SKM-1 treated with dmso at 0.1 percent for 144 hours (cell line): ENCODE results near the gene SSBP2.
A peak's percentile ranks its signal among the peaks of the same experiment; 100 is the strongest.

Experiments used
- DNase-seq: peaks from one replicate; lab custom pipeline; 2025; ENCODE audit not compliant: unreplicated experiment; lab: John Stamatoyannopoulos, UW

The SSBP2 gene

DNA sequence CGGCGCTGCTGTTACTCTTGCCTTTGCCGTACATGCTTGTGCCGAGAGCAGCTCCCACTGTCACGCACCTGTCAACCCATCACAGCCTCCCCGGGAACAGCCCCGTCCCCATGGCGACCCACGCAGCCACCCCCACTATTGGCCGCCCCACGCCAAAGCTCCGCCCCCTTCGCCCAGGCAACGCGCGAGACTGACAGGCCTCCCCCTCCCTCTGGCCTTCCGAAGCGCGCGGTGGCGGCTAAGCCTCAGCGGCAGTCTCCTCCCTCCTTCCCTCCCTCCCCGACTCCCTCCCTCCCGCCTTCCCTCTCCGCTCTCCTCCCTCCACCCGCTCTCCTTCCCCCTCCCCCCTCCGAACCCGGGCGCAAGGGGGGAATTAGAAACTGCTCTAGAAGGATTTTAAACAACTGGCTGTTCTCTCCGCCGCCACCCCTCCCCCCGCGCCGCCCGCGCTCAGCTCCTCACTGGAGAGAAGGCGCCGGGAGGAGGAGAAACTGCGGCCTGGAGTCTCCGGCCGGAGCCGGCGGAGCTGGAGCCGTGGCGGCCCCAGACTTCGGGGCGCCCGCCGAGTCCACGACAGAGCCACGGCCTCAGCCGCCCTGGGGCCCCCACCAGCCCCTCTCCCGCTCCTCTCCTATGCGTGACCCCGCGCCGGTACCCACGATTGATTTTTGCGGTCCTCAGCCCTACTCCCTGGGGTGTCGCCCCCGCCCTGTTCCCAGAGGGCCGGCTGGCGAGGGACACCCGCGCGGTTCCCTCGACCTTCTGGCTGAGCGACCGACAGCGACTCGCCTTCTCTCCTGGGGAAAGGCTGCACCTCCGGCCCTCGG, at the start of gene SSBP2:
Gene SSBP2 (minus strand): TSS at position 89 of the 827 bp plus-strand sequence. CDS start 55 bp downstream, at position 34.
- peak; percentile 96 for DNase-seq

DNA sequence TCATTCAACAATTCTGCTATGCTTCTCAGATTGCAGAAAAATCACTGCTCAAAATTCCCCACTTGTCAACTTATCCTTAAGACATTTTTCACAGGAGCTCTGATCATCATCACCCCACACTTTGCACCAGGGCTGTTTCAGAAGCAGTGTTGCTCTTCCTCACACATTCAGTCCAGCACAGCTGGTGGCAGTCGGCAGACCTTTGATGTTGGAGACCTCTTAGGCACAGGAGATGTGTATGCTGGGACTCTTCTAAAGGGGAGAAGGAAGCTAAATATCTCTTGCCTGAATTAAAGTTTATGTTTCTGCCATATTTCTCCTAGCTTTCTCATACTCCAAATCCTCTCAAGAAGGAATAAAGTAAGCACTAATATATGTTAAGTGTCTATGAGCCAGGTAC, 44.8 kb upstream of the SSBP2 start:
- no peak for DNase-seq

DNA sequence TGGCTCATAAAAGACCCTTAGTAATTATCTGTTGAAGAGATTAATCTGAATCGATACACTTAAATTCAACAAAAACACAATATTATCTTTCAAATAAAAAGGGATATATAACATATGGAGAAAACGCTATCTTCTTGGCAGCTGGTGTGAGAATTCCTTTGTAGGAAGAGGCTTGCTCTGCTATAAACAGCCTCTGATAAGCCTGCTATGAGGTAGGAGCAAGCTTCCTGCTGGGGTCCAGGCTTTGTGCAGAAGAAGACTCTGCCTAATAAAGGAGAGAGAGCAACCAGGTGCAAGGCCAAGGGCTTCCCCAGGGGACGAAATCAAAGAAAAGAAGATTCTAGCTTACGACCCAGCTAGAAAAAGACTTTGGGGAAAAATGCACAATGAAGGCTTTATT, 43.3 kb upstream of the SSBP2 start:
- no peak for DNase-seq

DNA sequence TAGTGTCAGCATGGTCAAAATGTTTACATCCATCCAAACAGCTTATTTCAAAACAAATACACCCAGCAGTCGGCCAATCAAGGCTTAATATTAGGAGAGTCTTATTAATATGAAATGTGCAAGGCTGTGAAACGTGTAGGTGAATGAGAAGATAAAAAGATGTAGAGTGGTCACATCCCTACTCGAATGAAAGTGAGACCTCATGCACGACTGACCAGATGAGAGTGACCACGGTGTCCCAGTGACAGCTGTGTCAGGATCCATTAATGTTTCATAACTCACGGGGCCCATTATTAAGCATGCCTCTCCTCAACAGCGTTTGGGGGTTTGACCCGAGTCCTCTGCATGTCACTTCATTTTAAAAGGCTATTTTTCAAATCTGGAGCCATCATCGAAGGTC, 39.4 kb upstream of the SSBP2 start:
- DNase-seq = no peak

GRCh38 chr5:81789033-81789432, 38.1 kb upstream of the SSBP2 start:
- DNase-seq = no peak

GRCh38 chr5:81788329-81788728, 37.4 kb upstream of the SSBP2 start:
- DNase-seq = no peak

DNA sequence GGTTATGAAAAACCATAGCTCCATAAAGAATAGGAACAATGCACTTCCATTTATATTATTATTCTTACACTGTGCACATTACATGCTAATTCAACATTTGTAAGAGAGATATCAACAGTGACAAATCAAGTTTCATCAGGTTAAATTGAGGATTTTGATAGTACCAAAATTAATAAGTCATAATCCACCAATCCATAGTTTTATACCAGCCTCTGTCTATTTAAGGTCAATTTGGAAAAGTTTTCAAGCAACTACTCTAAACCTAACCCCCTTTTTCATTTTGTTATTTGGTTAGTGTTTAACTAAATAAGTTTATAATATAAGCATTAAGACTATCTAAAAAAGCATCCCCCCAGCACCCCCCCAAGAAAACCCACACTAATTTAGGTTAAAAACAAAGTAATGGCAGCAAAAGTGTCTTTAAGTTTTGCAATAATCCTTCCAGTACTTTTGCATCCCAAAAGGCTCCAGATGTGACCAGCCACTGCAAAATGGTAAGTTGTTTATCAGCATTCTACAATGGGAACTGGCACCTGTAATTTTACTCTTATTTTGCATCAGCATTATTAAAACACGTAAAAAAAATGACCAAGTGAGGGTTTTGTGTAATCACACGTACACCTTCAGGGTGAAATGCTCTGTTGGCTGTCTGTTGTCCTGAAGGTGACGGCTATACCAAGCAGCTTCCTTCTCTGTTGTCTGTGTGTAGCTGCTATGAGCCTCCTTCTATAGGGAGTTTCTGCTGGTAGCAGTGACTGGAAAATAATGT, 36.8 kb upstream of the SSBP2 start:
- DNase-seq = no peak

GRCh38 chr5:81786991-81787390, 36.1 kb upstream of the SSBP2 start:
- DNase-seq = no peak

- DNase-seq = no peak
Observed at GRCh38 chr5:81786496-81786895, 35.6 kb upstream of the SSBP2 start.

DNA sequence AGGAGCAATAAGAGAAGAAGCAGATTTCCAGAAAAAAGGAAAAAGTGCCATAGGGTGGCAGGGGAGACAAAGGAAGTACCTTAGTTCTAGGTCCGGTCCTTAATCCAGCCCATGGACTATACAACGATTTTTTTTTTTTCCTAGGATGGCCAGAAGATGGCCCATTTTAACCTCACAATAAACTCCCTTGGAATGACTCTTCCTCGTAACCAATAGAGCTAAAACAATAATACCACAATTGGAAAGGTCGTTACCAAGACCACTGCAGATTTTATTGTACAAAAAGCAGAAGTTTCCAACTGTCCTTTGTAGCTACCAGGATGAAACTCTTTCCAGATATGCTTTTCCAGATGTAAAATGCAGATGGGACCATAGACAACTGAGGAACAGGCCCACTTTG, 34.4 kb upstream of the SSBP2 start:
- no peak for DNase-seq

GRCh38 chr5:81783401-81783800, 32.5 kb upstream of the SSBP2 start:
- DNase-seq = no peak

DNA sequence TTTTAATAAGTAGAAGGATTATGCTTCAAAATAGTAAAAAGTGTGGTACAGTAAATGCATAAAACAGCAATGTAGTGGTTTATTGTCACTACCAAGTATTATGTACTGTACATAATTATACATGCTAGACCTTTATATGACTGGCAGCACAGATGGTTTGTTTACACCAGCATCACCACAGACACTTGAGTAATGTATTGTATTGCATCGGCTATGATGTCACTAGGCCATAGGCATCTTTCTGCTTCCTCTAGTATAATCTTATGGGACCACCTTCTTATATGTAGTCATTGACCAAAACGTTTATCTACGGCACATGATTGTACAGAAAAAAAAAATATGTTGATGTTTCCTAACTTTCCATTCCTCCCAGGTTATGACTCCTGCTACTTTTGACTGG, 31.9 kb upstream of the SSBP2 start:
- no peak for DNase-seq

DNA sequence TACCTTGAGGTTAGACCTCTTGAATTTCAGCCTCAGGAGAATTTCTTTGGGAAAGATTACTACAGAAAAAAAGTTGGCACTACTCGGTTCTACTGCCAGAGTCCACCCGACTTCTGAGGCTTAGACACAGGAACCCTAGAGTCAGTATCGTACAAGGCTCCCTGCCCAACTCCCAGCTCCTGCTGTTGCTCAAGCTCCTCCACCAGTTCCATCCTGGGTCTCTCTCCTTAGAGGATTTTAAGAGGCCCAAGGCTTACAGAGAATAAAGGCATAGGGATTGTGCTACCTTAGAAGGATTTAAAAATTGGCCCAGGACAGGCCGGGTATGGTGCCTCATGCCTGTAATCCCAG, 29.0 kb upstream of the SSBP2 start:
- DNase-seq = no peak

DNA sequence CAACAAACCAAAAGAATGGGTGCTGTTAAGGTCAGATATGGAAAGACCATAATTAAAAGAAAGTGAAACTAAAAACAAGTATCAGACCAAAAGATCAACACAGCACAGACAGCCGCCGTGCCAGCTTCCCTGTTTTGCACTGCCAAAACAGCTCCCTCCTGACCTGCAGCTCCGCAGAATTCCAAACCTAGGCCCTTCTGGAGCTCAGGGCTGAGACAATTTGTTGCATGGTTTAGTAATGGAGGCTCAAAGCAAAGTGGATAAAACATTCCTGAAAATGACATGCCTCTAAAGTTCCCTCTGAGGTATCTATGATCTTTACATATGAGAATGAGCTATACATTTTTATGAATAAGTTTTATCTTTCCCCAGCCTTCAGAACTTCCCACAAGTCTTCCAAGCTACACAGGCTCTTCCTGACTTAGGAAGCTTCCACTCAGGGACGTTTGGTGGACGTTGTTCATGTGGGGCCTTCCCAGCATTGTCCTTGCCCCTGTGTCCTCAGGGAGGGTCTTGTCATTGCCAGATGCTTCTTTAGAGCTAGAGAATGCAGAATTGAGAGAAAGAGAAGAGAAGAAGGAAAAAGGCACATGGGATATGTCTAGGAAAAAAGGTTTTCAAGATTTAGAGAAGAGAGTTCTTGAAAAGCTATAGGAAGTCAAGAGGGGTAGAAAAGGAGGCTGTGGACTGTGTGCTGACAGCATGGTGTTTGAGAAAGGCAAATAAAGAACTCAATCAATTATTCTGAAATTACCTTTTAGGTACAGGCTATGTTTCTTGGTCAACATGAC, 28.4 kb upstream of the SSBP2 start:
- no peak for DNase-seq

- no peak for DNase-seq
Observed at GRCh38 chr5:81778642-81779041, 27.7 kb upstream of the SSBP2 start.

DNA sequence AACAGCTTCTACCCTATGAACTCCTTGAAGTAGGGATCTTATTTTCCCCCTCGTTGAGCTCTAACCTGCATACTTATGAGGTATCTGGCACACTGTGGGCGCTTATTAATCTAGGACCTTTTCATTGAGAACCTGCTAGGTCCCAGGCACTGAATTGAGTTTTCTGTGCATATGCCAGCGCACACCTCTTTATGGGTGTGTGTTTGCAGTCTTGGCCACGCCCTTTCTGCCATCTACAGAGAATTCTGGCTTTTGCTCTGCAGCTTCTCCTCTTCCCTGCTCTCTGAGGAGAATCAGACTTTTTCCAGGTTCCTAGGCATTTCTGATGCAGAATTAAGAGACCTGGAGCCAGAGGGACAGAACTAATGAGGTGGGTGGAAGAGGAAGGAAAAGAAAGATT, 25.4 kb upstream of the SSBP2 start:
- no peak for DNase-seq

GRCh38 chr5:81774374-81774773, 23.5 kb upstream of the SSBP2 start:
- no peak for DNase-seq

- no peak for DNase-seq
Observed at GRCh38 chr5:81773574-81773973, 22.7 kb upstream of the SSBP2 start.

GRCh38 chr5:81773161-81773560, 22.3 kb upstream of the SSBP2 start:
- DNase-seq = no peak

GRCh38 chr5:81772488-81772887, 21.6 kb upstream of the SSBP2 start:
- DNase-seq = no peak

- no peak for DNase-seq
Observed at GRCh38 chr5:81768935-81769452, 18.1 kb upstream of the SSBP2 start.
